GM19324 (cell line): Measurements from ENCODE around the gene CYCS.

Source experiments
- ATAC-seq: cut with Tn5 transposase; IDR thresholded peaks from one replicate; pipeline ENCODE4 v1.9.1; 2021; ENCODE audit warnings: mild to moderate bottlenecking, moderate library complexity; ENCODE audit not compliant: unreplicated experiment, low FRiP score

CYCS gene

DNA sequence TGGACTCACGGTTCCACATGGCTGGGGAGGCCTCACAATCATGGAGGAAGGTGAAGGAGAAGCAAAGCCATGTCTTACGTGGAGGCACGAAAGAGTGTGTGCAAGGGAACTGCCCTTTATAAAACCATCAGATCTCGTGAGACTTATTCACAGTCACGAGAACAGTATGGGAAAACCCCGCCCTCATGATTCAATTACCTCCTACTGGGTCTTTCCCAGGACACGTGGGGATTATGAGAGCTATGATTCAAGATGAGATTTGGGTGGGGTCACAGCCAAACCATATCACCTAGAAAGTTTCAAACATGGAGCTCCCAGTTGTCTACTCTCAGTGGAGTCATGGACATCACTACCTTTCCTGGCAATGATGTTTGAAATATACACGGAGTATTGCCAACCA lies 49.6 kb downstream of the CYCS start:
- ATAC-seq: no peak

DNA sequence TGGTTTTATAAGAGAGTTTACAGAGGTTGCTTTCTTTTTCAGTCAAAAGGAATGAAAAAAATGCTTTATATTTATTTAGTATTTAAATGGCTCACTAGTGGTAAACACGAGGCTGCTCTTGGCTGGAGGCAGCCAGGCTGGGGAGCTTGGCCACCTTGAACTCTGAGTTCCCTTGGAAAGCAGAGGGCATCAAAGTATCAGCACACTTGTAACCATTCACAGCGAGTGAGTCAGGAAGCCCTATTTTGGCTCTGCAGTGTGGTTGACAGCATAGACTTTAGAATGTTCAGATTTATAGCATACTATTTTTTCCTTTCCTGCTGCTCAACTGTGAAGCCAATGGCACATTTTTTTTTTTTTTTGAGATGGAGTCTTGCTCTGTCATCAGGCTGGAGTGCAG lies 51.6 kb downstream of the CYCS start:
- ATAC-seq: no peak
